ENCODE results near the gene CFAP90. TPM values are rescaled to one million over a fixed set of nuclear protein-coding genes. Genes with fewer than 3 reads are reported as not detected.

CFAP90 gene
- total RNA-seq, 1 experiment from 2014 or later = not detected

DNA sequence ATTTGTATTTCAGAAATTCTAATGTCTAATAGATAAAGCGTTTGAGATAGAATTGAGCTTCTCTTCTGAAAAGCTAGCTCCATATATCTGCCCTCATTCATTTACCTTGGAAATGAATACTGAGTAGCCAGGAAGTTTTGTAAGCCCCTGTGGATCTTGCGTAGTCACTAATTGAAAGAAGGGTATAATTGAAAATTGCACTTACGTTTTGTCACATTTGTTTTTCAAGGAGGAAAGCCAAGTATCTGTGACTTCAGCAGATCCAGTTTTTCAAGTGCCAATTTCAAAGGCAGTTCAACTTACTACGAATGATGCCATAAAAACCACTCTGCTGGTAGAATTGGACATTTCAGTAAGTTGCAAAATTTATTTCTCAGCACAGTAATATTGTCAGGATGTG lies 32.0 kb upstream of the CFAP90 start:
- Histone ChIP-seq H3K9ac (ENCODE audit: low read length) (no peak overlapping the region), H3K36me3 (ENCODE audit: insufficient read depth, low read length) (peaks cover 74% of the 10 kb centered on the region), H3K9me3 (ENCODE audit: low read length) (no peaks in the 10 kb centered on the region), H3K27me3 (ENCODE audit: low read length) (no peaks in the 10 kb centered on the region), H3K4me2 (ENCODE audit: low read depth, low read length, poor library complexity, severe bottlenecking) (no peak overlapping the region), H3K4me1 (ENCODE audit: low read length) (no peaks in the 10 kb centered on the region), H3K79me2 (ENCODE audit: low read length) (peaks cover 40% of the 10 kb centered on the region), H3K9me2 (replicated peaks; ENCODE audit: insufficient read depth, low read length) (no peaks in the 10 kb centered on the region), H4K20me1 (ENCODE audit: insufficient read depth, low read depth, low read length) (peaks cover 24% of the 10 kb centered on the region; the same call in 1 of the 2 replicates), H3K27ac (ENCODE audit: low read length) (no peak overlapping the region), H3K4me3 (ENCODE audit: low read length) (no peak overlapping the region), H2AFZ (ENCODE audit: low read length) (no peak overlapping the region)
- no peak for DNase-seq

DNA sequence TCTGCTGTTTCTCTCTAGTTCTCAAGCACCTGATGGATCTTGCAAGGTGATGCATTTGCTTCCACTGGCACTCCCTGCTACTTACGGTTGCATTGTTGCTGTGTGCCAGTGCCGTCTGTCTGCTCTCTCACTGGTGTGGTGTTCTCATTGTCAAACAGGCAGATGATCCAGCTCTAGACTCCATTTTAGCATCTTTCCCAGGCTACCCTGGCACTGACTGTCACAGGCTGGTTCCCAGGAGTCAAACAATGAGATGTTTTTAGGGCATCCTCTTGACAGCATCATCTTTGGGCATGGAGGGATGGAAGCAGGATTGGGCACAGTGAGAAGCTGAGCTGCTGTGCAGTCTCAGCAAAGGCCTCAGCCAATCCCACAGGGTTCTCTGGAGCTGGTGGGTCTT lies 30.9 kb upstream of the CFAP90 start:
- Histone ChIP-seq H3K4me3 (ENCODE audit: low read length) (no peak overlapping the region), H3K9ac (ENCODE audit: low read length) (no peak overlapping the region), H3K4me1 (ENCODE audit: low read length) (no peaks in the 10 kb centered on the region), H2AFZ (ENCODE audit: low read length) (no peak overlapping the region), H3K79me2 (ENCODE audit: low read length) (peaks cover 46% of the 10 kb centered on the region), H3K27ac (ENCODE audit: low read length) (no peak overlapping the region), H3K9me2 (replicated peaks; ENCODE audit: insufficient read depth, low read length) (no peaks in the 10 kb centered on the region), H3K27me3 (ENCODE audit: low read length) (no peaks in the 10 kb centered on the region), H4K20me1 (ENCODE audit: insufficient read depth, low read depth, low read length) (peaks cover 24% of the 10 kb centered on the region; the same call in 1 of the 2 replicates), H3K4me2 (ENCODE audit: low read depth, low read length, poor library complexity, severe bottlenecking) (no peak overlapping the region), H3K9me3 (ENCODE audit: low read length) (no peaks in the 10 kb centered on the region), H3K36me3 (ENCODE audit: insufficient read depth, low read length) (peaks cover 76% of the 10 kb centered on the region)
- no peak for DNase-seq

DNA sequence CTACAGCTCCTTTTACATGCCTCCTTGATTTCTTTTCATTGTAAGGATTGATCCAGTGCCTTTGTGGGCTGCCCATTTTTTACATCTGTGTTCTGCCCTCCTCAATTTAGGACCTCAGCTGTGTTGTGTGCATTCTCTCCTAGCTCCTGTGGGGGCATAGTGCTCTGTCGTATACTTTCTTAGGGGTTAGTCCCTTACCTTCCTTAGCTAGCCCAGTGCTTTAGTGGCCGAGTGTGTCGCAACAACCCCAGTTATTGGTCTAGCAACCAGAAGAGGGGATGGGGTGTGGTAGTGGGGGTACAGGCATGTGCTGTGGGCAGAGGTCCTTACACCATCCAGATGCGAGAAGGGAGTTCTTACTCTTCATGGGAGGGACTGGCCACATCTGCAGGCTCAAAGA lies 30.2 kb upstream of the CFAP90 start:
- Histone ChIP-seq H3K79me2 (ENCODE audit: low read length) (peaks cover 54% of the 10 kb centered on the region), H3K36me3 (ENCODE audit: insufficient read depth, low read length) (peaks cover 80% of the 10 kb centered on the region), H3K4me1 (ENCODE audit: low read length) (no peaks in the 10 kb centered on the region), H3K9me2 (replicated peaks; ENCODE audit: insufficient read depth, low read length) (no peaks in the 10 kb centered on the region), H3K27ac (ENCODE audit: low read length) (no peak overlapping the region), H3K27me3 (ENCODE audit: low read length) (no peaks in the 10 kb centered on the region), H3K9me3 (ENCODE audit: low read length) (no peaks in the 10 kb centered on the region), H3K4me3 (ENCODE audit: low read length) (no peak overlapping the region), H3K9ac (ENCODE audit: low read length) (no peak overlapping the region), H3K4me2 (ENCODE audit: low read depth, low read length, poor library complexity, severe bottlenecking) (no peak overlapping the region), H2AFZ (ENCODE audit: low read length) (no peak overlapping the region), H4K20me1 (ENCODE audit: insufficient read depth, low read depth, low read length) (peaks cover 29% of the 10 kb centered on the region)
- no peak for DNase-seq

DNA sequence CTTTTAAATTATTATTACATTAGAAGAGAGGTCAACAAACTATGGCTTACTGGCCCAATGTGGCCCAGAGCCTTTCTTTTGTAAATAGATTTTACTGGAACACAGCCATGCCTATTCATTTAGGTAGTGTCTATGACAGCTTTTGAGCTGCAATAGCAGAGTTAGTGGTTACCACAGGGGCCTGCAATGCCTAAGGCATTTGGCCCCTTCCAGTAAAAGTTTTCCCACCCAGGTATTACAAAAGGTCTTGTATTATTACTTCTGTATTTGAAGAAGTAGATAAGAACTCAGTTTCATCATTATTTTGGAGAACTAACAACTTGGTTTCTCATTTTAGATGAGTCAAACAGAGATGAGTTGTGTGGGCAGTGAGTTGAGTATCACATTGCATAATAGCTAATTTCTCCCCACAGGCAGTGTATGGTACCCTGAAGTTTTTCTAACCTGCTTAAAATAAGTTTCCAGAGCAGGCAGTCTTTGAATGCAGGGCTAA lies 27.5 kb upstream of the CFAP90 start:
- H3K4me2 ChIP-seq (ENCODE audit: low read depth, low read length, poor library complexity, severe bottlenecking) = no peak overlapping the region

DNA sequence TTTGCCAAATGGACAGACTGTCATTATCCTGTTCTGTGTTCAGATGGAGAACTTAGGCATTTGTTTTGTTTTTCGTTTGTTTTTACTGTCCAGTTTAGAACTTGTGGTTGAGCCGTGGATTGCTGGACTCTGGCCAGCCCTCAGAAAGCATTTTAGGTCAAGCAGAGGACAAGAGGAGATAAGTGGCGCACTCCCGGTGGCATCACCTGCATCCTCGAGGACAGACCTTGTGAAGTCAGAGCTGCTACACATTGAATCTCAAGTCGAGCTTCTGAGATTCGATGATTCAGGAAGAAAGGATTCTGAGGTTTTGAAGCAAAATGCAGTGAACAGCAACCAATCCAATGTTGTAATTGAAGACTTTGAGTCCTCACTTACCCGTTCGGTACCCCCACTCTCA lies 26.9 kb upstream of the CFAP90 start:
- Histone ChIP-seq H3K4me1 (ENCODE audit: low read length) (no peaks in the 10 kb centered on the region), H3K4me2 (ENCODE audit: low read depth, low read length, poor library complexity, severe bottlenecking) (no peak overlapping the region), H3K79me2 (ENCODE audit: low read length) (peaks cover 86% of the 10 kb centered on the region)

More for the DNA sequence above, 27.5 kb upstream of the CFAP90 start:
- H3K36me3 ChIP-seq (ENCODE audit: insufficient read depth, low read length) = peaks cover 70% of the 10 kb centered on the region
- no peaks in the 10 kb centered on the region for H3K9me2 ChIP-seq (replicated peaks; ENCODE audit: insufficient read depth, low read length)
- peaks cover 80% of the 10 kb centered on the region for H3K79me2 ChIP-seq (ENCODE audit: low read length)
- H3K9ac ChIP-seq (ENCODE audit: low read length) = no peak overlapping the region
- no peak overlapping the region for H3K27ac ChIP-seq (ENCODE audit: low read length)
- DNase-seq = no peak
- H4K20me1 ChIP-seq (ENCODE audit: insufficient read depth, low read depth, low read length) = peaks cover 29% of the 10 kb centered on the region
- no peak overlapping the region for H2AFZ ChIP-seq (ENCODE audit: low read length)
- H3K4me3 ChIP-seq (ENCODE audit: low read length) = no peak overlapping the region
- H3K4me1 ChIP-seq (ENCODE audit: low read length) = no peaks in the 10 kb centered on the region
- H3K9me3 ChIP-seq (ENCODE audit: low read length) = no peaks in the 10 kb centered on the region
- no peaks in the 10 kb centered on the region for H3K27me3 ChIP-seq (ENCODE audit: low read length)

DNA sequence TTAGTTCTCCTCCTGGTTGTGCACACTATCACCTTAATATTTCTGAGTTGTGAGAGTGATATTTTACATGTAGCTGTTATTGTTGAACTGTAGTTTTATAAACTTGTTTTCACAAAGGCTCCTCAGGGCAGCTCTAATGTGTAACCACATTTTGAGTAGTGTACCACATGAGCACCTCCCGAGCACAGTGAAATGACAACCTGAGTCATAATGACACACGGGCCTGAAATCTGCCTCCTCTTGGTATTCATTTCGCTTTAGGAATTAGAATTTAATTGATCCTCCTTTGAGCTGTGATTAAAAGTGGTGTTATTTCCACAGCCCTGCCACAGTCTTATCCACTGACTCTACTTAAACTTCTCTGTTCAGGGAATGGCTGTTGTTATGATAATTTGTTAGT lies 25.9 kb upstream of the CFAP90 start:
- no peaks in the 10 kb centered on the region for H3K9me3 ChIP-seq (ENCODE audit: low read length)
- peaks cover 68% of the 10 kb centered on the region for H3K36me3 ChIP-seq (ENCODE audit: insufficient read depth, low read length)
- peaks cover 9% of the 10 kb centered on the region for H3K4me1 ChIP-seq (ENCODE audit: low read length)
- H3K27me3 ChIP-seq (ENCODE audit: low read length) = no peaks in the 10 kb centered on the region
- H3K79me2 ChIP-seq (ENCODE audit: low read length) = peaks cover 91% of the 10 kb centered on the region
- DNase-seq = no peak
- H4K20me1 ChIP-seq (ENCODE audit: insufficient read depth, low read depth, low read length) = peaks cover 22% of the 10 kb centered on the region
- H3K9ac ChIP-seq (ENCODE audit: low read length) = no peak overlapping the region
- no peaks in the 10 kb centered on the region for H3K9me2 ChIP-seq (replicated peaks; ENCODE audit: insufficient read depth, low read length)
- no peak overlapping the region for H3K4me3 ChIP-seq (ENCODE audit: low read length)
- H3K4me2 ChIP-seq (ENCODE audit: low read depth, low read length, poor library complexity, severe bottlenecking) = no peak overlapping the region
- no peak overlapping the region for H3K27ac ChIP-seq (ENCODE audit: low read length)
- no peak overlapping the region for H2AFZ ChIP-seq (ENCODE audit: low read length)

More for the DNA sequence above, 26.9 kb upstream of the CFAP90 start:
- Histone ChIP-seq H2AFZ (ENCODE audit: low read length) (no peak overlapping the region), H3K4me3 (ENCODE audit: low read length) (no peak overlapping the region), H3K9me3 (ENCODE audit: low read length) (no peaks in the 10 kb centered on the region), H3K9me2 (replicated peaks; ENCODE audit: insufficient read depth, low read length) (no peaks in the 10 kb centered on the region), H3K9ac (ENCODE audit: low read length) (no peak overlapping the region), H3K27ac (ENCODE audit: low read length) (no peak overlapping the region), H4K20me1 (ENCODE audit: insufficient read depth, low read depth, low read length) (peaks cover 26% of the 10 kb centered on the region), H3K27me3 (ENCODE audit: low read length) (no peaks in the 10 kb centered on the region), H3K36me3 (ENCODE audit: insufficient read depth, low read length) (peaks cover 69% of the 10 kb centered on the region)
- DNase-seq = no peak

DNA sequence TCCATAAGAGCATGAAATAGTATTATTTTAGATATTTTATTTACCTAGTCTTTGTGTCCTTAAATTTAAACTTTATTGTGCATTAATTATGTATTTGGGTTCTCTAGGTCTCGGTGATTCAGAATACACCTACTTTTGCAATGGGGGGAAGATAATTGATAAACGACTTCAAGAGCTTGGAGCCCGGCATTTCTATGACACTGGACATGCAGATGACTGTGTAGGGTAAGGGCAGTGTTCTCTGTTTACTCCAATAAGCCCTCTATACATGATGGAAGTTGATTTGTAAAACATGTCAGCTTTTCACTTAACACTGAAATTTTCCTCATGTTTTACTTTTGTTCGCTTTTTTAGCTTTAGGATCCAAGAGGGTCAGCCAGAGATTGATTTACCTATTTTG lies 24.2 kb upstream of the CFAP90 start:
- no peak overlapping the region for H3K27ac ChIP-seq (ENCODE audit: low read length)
- H3K79me2 ChIP-seq (ENCODE audit: low read length) = peaks cover 95% of the 10 kb centered on the region
- H3K36me3 ChIP-seq (ENCODE audit: insufficient read depth, low read length) = peaks cover 68% of the 10 kb centered on the region
- H3K4me2 ChIP-seq (ENCODE audit: low read depth, low read length, poor library complexity, severe bottlenecking) = no peak overlapping the region
- H3K4me3 ChIP-seq (ENCODE audit: low read length) = no peak overlapping the region
- no peaks in the 10 kb centered on the region for H3K27me3 ChIP-seq (ENCODE audit: low read length)
- H3K9ac ChIP-seq (ENCODE audit: low read length) = no peak overlapping the region
- no peak overlapping the region for H2AFZ ChIP-seq (ENCODE audit: low read length)
- peaks cover 26% of the 10 kb centered on the region for H3K4me1 ChIP-seq (ENCODE audit: low read length)
- DNase-seq = no peak
- peaks cover 29% of the 10 kb centered on the region for H4K20me1 ChIP-seq (ENCODE audit: insufficient read depth, low read depth, low read length)
- H3K9me3 ChIP-seq (ENCODE audit: low read length) = no peaks in the 10 kb centered on the region
- no peaks in the 10 kb centered on the region for H3K9me2 ChIP-seq (replicated peaks; ENCODE audit: insufficient read depth, low read length)

DNA sequence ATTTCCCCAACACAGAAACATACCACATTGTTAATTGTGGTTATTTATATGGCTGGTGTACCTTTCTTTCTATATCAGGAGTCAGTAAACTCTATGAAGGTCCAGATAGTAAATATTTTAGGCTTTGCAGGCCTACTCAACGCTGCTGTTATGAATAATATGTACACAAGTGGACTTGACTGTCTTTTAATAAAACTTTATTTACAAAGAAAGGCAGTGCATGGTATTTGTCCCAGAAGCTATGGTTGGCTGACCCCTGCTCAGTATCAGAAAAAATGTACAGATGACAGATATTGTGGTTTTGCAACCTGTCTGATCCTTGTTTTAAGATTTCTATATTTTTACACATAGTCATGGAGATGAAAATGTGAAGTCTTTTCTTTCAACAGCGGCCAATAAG lies 23.7 kb upstream of the CFAP90 start:
- Histone ChIP-seq H3K36me3 (ENCODE audit: insufficient read depth, low read length) (peaks cover 63% of the 10 kb centered on the region), H2AFZ (ENCODE audit: low read length) (no peak overlapping the region), H3K79me2 (ENCODE audit: low read length) (peaks cover 95% of the 10 kb centered on the region), H4K20me1 (ENCODE audit: insufficient read depth, low read depth, low read length) (peaks cover 29% of the 10 kb centered on the region), H3K27me3 (ENCODE audit: low read length) (no peaks in the 10 kb centered on the region), H3K4me3 (ENCODE audit: low read length) (no peak overlapping the region), H3K9me3 (ENCODE audit: low read length) (no peaks in the 10 kb centered on the region), H3K27ac (ENCODE audit: low read length) (no peak overlapping the region), H3K4me2 (ENCODE audit: low read depth, low read length, poor library complexity, severe bottlenecking) (no peak overlapping the region), H3K4me1 (ENCODE audit: low read length) (peaks cover 28% of the 10 kb centered on the region), H3K9me2 (replicated peaks; ENCODE audit: insufficient read depth, low read length) (no peaks in the 10 kb centered on the region), H3K9ac (ENCODE audit: low read length) (no peak overlapping the region)
- no peak for DNase-seq

DNA sequence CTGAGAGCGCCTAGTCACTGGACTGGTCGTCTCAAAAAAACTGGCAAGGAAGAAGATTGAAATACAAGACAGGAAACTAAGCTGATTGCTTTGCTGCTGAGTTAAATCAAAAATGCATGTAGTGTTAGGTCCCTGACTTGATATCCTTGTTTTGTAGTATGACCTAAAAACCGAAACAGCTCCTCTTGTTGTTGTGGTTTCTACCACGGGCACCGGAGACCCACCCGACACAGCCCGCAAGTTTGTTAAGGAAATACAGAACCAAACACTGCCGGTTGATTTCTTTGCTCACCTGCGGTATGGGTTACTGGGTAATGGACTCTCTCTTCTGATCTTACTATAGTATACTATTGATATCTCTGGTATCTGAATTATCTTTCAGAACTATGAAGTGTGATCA lies 22.3 kb upstream of the CFAP90 start:
- Histone ChIP-seq H3K27me3 (ENCODE audit: low read length) (no peaks in the 10 kb centered on the region), H3K9me2 (replicated peaks; ENCODE audit: insufficient read depth, low read length) (no peaks in the 10 kb centered on the region), H3K9me3 (ENCODE audit: low read length) (no peaks in the 10 kb centered on the region), H3K9ac (ENCODE audit: low read length) (no peak overlapping the region), H3K79me2 (ENCODE audit: low read length) (peaks cover 97% of the 10 kb centered on the region), H2AFZ (ENCODE audit: low read length) (no peak overlapping the region), H3K27ac (ENCODE audit: low read length) (no peak overlapping the region), H3K4me2 (ENCODE audit: low read depth, low read length, poor library complexity, severe bottlenecking) (no peak overlapping the region), H4K20me1 (ENCODE audit: insufficient read depth, low read depth, low read length) (peaks cover 26% of the 10 kb centered on the region), H3K36me3 (ENCODE audit: insufficient read depth, low read length) (peaks cover 49% of the 10 kb centered on the region), H3K4me1 (ENCODE audit: low read length) (peaks cover 28% of the 10 kb centered on the region), H3K4me3 (ENCODE audit: low read length) (no peak overlapping the region)
- DNase-seq = no peak

Data from Karpas-422 (cell line).